HG03565 (cell line): ENCODE results near the gene CNN2.

Source experiments
- ATAC-seq: cut with Tn5 transposase; IDR thresholded peaks from one replicate; pipeline ENCODE4 v1.9.1; 2021; ENCODE audit warnings: mild to moderate bottlenecking, moderate library complexity; ENCODE audit not compliant: unreplicated experiment

The CNN2 gene

GRCh38 chr19:1080360-1081161, 54.2 kb downstream of the CNN2 start:
- ATAC-seq: no peak

GRCh38 chr19:1081301-1082164, 55.1 kb downstream of the CNN2 start:
- ATAC-seq: no peak

- no peak for ATAC-seq
These were observed 55.9 kb downstream of the CNN2 start for GRCh38 chr19:1082165-1082927.

- no peak for ATAC-seq
These were observed 56.8 kb downstream of the CNN2 start for GRCh38 chr19:1082928-1083816.

- no peak for ATAC-seq
These were observed 57.8 kb downstream of the CNN2 start for GRCh38 chr19:1084024-1084868.

- no peak for ATAC-seq
These were observed 58.7 kb downstream of the CNN2 start for GRCh38 chr19:1085053-1085658.

- no peak for ATAC-seq
These were observed 59.5 kb downstream of the CNN2 start for GRCh38 chr19:1085676-1086442.

GRCh38 chr19:1086613-1087012, 60.2 kb downstream of the CNN2 start:
- no peak for ATAC-seq

GRCh38 chr19:1087813-1088415, 61.5 kb downstream of the CNN2 start:
- ATAC-seq: no peak

GRCh38 chr19:1088416-1089010, 62.1 kb downstream of the CNN2 start:
- no peak for ATAC-seq
